ENCODE data around the gene DCBLD2.

The DCBLD2 gene

GRCh38 chr3:98827221-98827920 is 74.1 kb downstream of the DCBLD2 start:
- no peak for DNase-seq

DNA sequence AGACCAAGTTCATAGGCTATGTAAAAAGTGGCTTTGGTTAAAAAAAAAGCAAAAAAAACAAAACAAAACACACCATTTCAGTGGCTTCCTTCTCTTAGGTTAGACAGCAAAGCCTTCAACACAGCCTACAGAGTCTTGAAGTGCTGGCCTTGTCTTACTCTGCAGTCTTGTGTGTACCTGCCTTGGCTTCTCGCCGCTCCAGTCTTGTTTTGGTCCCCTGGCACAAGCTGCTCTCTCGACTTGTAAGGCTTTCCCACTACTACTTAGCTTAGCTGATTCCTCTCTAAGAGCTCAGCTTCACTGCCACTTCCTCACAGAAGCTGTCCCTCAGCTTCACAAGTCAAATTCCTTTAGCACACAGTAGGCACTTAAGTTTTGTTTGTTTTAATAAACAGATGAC is 75.4 kb downstream of the DCBLD2 start:
- no peak for DNase-seq

DNA sequence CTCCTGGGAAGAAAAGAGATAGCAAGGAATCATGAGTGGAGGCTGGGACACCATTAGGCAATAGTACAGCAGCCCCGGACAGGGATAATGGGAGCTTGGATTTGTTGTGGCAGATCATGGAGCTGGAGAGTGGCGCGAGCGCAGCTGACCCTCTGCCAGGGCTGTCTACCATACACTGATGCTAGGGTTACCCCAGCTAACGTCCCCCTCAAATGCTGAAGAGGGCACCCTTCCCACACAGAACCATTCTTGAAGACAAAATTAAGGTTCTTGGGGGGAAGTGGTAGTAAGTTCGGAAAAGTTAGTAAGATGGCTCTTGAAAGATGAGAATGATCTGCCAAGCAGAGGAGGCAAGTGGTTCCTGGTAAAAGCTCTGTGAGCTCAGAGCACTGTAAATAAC is 77.2 kb downstream of the DCBLD2 start:
- DNase-seq: no peak

DNA sequence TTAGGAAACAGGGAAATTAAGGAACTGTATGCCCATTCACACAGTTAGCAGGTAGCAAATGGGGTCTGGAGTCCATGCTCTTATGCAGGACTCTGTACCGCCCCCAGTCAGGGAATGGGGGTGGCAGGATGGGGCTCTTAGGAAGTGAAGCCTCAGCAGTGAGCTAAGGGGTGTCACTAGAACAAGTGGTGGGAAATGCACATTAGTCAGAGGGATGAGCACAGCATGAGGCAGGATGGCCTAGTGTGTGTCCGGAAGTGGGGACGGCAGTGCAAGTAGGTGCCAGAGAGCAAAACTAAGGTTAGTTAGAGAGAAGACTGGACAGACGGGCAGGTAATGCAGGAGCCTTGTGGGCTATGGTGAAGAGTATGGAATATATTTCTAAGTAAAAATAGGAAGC is 77.7 kb downstream of the DCBLD2 start:
- DNase-seq: no peak

DNA sequence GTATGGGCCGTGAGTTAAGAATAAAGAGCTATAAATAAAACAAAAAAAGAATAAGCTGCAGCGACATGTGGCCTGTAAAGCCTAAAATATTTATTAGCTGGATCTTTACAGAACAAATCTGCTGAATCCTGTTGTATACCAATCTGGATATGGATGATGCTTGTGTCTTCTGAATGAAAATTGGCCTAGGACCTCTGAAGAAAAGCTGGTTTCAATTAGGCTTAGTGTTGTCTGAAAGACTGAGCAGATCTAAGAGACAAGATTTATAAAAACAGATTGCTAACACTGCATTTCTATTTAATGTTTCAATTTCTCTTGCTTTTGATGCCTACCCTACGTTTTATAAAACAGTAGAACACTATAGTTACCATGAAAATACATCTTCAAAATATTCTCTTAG is 80.4 kb downstream of the DCBLD2 start:
- no peak for DNase-seq

DNA sequence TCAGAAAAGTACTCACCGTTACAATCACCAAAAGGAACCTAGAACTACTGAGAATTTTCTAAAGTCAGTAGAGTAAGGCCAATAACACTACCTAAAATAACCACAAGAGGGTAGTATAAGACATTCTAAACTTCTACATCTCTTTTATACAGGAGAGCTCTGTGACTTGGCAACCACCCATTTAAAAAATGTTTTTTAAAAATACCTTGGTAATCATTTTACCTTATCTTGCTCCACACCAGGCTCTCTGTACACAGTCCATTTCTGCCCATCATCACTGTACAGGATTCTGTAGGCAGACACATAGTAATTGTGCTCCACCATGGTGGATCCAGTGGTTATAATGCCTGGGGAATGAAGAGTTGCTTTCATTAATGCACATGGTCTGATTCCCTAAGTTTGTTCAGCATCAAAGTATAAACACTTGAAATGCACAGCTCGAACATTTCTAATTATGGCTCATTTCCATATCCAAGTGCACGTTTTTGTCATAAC is 83.9 kb downstream of the DCBLD2 start:
- peak; percentile 30 for DNase-seq

DNA sequence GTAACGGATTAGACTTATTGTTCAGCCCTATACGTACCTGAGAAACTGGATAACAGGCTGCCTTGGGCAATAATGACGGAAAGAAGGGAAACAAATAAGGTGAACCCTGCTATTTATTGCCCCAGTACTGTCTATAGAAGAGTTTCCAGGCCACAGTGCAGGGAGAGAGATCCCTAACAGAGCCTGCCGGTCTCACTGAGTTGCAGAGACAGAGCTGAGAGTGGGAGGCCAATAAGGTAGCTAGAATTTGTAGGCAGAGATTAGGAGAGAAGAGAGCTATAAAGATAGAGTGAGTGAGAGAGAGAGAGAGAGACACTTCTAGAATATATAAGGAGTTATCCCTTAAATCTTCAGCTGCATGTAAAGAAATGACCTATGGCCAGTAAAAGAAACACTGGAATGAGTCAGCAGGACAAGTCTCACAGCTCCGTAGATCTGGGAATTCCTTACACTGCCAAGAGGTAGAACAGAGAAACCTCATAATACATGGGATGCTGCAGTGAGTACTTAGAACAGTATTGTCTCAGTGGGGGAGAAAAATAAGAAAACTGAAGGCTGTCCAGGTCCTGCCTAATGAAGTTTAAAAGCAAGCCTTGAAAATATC is 86.6 kb downstream of the DCBLD2 start:
- no peak for DNase-seq

DNA sequence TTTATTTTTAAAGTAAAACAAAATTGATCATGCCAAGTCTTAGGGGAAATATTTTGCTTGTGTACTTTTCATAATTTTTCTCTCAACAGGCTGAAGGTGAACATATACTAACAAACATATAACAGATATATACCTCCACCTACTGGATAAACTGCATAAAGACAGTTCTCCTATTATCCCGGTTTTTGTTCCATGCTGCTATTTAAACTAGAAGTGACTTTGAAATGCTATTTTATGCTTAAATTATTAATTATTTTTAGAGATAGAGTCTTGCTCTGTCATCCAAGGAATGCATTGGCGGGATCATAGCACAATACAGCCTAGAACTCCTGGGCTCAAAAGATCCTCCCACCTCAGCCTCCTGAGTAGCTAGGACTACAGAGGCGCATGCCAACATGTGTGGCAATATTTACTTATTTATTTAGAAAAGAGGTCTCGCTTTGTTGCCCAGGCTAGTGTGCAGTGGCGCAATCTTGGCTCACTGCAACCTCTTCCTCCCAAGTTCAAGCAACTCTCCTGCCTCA is 88.6 kb downstream of the DCBLD2 start:
- peak; percentile 3 for DNase-seq

DNA sequence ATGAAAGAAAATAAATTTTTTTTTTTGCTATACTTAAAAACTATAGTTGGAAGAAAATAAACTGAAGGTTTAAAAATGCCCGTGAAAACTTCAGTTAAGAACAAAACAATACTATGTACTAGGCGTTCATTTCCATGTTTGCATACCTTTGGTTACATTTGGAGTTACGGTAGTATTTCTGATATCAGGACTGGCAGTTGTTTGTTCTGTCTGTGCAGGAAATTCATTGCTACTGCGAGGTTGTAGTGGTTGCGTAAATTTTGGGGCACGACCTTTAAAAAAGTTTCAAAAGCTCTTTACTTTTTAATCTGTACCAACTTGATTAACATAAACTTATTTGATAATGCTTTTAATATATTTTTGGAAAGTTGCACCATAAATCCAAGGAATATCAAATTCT is 90.4 kb downstream of the DCBLD2 start:
- no peak for DNase-seq

DNA sequence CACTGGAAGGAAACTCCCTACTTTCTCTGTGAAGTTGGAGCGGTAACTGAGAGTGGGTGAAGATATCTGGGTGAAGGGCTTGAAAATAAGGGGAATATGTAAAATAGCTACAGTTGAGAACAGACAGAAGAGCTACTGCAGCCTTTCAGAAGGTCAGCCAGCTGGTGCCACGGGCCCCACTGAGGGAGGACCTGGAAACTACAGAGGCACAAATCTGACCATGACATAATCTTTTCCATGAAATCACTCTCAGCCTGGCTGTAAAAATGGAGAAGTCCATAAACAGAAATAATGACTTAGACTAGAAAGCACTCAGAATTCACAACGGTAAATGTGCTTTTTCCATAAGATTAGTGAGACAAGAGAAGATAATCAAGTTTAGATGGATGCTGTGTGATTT is 91.9 kb downstream of the DCBLD2 start:
- no peak for DNase-seq

DNA sequence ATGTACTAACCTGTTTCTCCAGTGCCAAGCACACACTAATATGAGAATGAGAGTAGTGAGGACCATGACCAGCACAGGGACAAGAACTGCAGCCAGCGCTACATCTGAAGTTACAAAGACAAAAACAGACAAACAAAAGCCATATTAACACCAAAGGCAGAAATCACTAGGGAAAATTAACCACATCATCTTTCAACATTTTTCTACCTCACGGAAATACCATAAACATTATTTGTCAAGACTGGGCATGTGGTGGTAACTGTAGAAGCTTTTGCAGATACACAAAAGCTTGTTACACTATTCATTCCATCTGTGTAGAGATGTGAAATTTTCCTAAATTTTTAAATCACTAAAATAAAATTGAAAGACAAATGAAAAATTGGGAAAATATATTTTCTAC is 93.4 kb downstream of the DCBLD2 start:
- DNase-seq: no peak

- DNase-seq: no peak
Measured at GRCh38 chr3:98807561-98807960, 93.9 kb downstream of the DCBLD2 start.

DNA sequence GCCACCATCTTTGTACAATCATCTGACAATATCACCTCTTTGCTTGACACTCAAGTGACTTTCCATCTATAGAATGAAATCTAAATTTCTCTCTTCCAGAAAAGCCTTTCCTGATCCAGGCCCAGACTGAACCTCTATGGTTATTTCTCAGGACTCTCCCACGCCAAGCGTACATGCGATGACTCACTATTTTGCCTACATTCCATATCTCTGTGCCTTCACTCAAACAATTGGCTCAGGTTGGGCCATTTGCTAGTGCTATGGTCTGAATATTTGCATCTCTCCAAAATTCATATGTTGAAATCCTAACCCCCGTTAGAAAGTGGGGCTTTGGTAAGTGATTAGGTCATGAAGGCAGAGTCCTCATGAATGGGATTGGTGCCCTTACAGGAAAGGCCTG is 94.5 kb downstream of the DCBLD2 start:
- no peak for DNase-seq

DNA sequence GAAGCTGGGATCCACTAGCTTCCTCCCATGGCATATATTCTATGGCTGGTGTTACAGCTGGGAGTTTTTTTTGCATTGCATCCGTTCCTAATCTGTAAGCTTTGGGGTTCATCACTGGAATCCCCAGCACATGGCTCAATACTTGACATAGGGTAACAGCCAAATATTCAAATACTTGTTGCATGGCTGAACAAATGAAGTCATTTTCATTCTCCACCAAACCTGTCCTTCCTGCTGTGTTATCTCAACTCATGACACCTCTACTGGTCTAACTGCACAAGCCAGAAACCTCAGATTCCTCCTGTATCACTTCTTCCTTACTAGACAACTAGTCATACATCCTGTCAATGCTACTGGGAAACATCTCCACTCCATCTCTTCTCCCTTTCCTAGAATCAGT is 95.0 kb downstream of the DCBLD2 start:
- no peak for DNase-seq

- no peak for DNase-seq
Measured at GRCh38 chr3:98805571-98805970, 95.9 kb downstream of the DCBLD2 start.

GRCh38 chr3:98801043-98801747 is 100.3 kb downstream of the DCBLD2 start:
- no peak for DNase-seq

GRCh38 chr3:98800401-98800800 is 101.1 kb downstream of the DCBLD2 start:
- no peak for DNase-seq

DNA sequence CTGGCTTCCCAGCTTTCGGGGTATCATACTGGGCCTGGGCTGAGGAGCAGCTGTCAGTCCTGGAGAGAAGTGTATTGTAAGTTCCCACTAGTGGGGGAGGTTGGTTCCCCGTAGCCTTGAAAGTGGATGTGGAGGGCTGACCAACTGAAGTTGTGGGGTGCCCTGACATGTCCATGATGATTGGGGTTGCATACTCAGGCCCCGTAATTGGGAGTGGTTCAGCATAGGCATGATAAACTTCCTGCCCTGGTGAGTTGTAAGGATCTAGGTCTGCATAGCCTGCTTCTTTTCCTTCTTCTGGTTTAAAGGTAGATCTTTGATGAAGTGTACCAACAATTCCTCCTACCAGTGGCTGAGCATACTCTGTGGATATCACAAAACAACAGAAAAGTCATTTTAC is 102.0 kb downstream of the DCBLD2 start:
- no peak for DNase-seq

DNA sequence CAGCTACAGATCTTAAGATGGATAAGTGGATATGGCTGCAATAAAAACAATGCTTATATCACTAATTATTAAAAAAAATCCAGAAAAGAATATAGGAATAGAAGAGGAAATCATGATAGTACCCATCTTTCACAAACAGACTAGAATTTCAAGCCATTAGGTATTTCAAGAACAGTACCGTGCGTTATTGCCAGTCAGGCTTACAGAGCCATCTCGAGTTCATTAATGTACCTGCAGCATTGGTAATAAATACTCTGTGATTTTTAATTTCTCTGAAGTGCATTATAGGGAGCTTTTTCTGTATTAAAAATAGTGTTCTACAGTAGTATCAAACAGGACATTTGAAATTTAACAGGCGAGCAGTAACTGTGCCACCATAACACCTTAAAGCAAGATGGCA is 102.7 kb downstream of the DCBLD2 start:
- no peak for DNase-seq

DNA sequence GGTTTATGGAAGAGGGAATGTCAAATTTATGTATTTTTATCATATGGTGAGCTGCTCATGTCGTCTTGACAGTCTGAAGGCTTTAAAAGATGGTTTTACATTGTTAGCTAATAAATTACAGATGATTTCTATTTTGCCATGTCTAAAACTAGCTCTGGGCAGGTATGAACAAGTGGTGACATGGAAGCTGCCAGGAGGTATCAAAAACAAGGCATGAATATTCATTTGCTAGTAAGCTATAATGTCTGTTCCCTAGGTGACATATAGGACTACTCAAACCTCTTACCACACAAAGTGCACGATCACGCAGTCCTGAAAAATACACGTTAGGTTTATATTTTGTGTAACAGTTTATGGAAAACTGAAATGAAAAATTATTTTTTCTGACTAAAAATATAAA is 103.6 kb downstream of the DCBLD2 start:
- DNase-seq: no peak

- no peak for DNase-seq
Measured at GRCh38 chr3:98796334-98796733, 105.2 kb downstream of the DCBLD2 start.

- DNase-seq: no peak
Measured at GRCh38 chr3:98793971-98794370, 107.5 kb downstream of the DCBLD2 start.

- DNase-seq: no peak
Measured at GRCh38 chr3:98791341-98792325, 109.9 kb downstream of the DCBLD2 start.
